ENCODE data around the gene CERS4.

The CERS4 gene

GRCh38 chr19:8168537-8168936, 40.6 kb upstream of the CERS4 start:
- H3K79me2 ChIP-seq (ENCODE audit: control insufficient read depth, insufficient read depth, low read length, poor library complexity) = no peaks in the 10 kb centered on the region
- H4K8ac ChIP-seq (ENCODE audit: low read depth, low read length) = no peak overlapping the region
- H2BK5ac ChIP-seq (ENCODE audit: low read depth, low read length, poor library complexity) = no peak overlapping the region
- H3K27me3 ChIP-seq (ENCODE audit: insufficient read depth, low read length) = no peaks in the 10 kb centered on the region
- no peak overlapping the region for H3K4ac ChIP-seq (ENCODE audit: low read depth, low read length)
- WGBS (ENCODE audit: extremely low coverage, insufficient coverage, insufficient read length) = no CpG with 5 or more reads among the region's 7 CpGs
- H2AFZ ChIP-seq (ENCODE audit: insufficient read depth, low read length, poor library complexity) = no peak overlapping the region
- no peak overlapping the region for H3K4me2 ChIP-seq (ENCODE audit: low read length)
- H3K18ac ChIP-seq (ENCODE audit: low read length) = no peak overlapping the region
- H3K27ac ChIP-seq (ENCODE audit: low read depth, low read length) = no peak overlapping the region
- DNase-seq = no peak
- no peak overlapping the region for H4K12ac ChIP-seq (ENCODE audit: low read depth, low read length)
- no peak overlapping the region for H2BK12ac ChIP-seq (ENCODE audit: low read length)
- no peak overlapping the region for H2AK5ac ChIP-seq (ENCODE audit: low read length)
- peaks cover 2 to 3% of the 10 kb centered on the region in 2 experiments for H3K4me1 ChIP-seq (ENCODE audit: control insufficient read depth in 1 of 2, insufficient read depth in 2 of 2, low read length in 2 of 2)
- H4K91ac ChIP-seq (ENCODE audit: low read depth, low read length) = no peak overlapping the region
- no peak overlapping the region for H3K23ac ChIP-seq (ENCODE audit: low read length)
- H3K14ac ChIP-seq (ENCODE audit: low read length) = no peak overlapping the region
- no peaks in the 10 kb centered on the region for H3K9me3 ChIP-seq (ENCODE audit: insufficient read depth, low read depth, low read length)
- no peaks in the 10 kb centered on the region for H3K79me1 ChIP-seq (ENCODE audit: low read length)
- H3K9ac ChIP-seq (ENCODE audit: low read length) = no peak overlapping the region
- H3K4me3 ChIP-seq (ENCODE audit: low read depth, low read length) = no peak overlapping the region
- no peaks in the 10 kb centered on the region for H3K36me3 ChIP-seq (ENCODE audit: control insufficient read depth in 1 of 2, insufficient read depth in 2 of 2, low read length in 2 of 2)
- H2BK120ac ChIP-seq (ENCODE audit: insufficient read depth, low read length, poor library complexity) = no peak overlapping the region

- Histone ChIP-seq H4K12ac (ENCODE audit: low read depth, low read length) (no peak overlapping the region), H4K91ac (ENCODE audit: low read depth, low read length) (no peak overlapping the region), H2AK5ac (ENCODE audit: low read length) (no peak overlapping the region), H2BK5ac (ENCODE audit: low read depth, low read length, poor library complexity) (no peak overlapping the region), H2BK120ac (ENCODE audit: insufficient read depth, low read length, poor library complexity) (no peak overlapping the region), H3K79me2 (ENCODE audit: control insufficient read depth, insufficient read depth, low read length, poor library complexity) (no peaks in the 10 kb centered on the region), H2BK12ac (ENCODE audit: low read length) (no peak overlapping the region), H3K4me1 (ENCODE audit: control insufficient read depth in 1 of 2, insufficient read depth in 2 of 2, low read length in 2 of 2) (no peaks in the 10 kb centered on the region), H3K36me3 (ENCODE audit: control insufficient read depth in 1 of 2, insufficient read depth in 2 of 2, low read length in 2 of 2) (no peaks in the 10 kb centered on the region), H2AFZ (ENCODE audit: insufficient read depth, low read length, poor library complexity) (no peak overlapping the region), H3K27ac (ENCODE audit: low read depth, low read length) (no peak overlapping the region), H3K14ac (ENCODE audit: low read length) (no peak overlapping the region), H3K27me3 (ENCODE audit: insufficient read depth, low read length) (no peaks in the 10 kb centered on the region), H3K23ac (ENCODE audit: low read length) (no peak overlapping the region), H3K79me1 (ENCODE audit: low read length) (no peaks in the 10 kb centered on the region), H3K4me2 (ENCODE audit: low read length) (no peak overlapping the region), H3K4me3 (ENCODE audit: low read depth, low read length) (no peak overlapping the region), H3K9ac (ENCODE audit: low read length) (no peak overlapping the region), H4K8ac (ENCODE audit: low read depth, low read length) (no peak overlapping the region), H3K4ac (ENCODE audit: low read depth, low read length) (no peak overlapping the region), H3K9me3 (ENCODE audit: insufficient read depth, low read depth, low read length) (no peaks in the 10 kb centered on the region), H3K18ac (ENCODE audit: low read length) (no peak overlapping the region)
- WGBS (ENCODE audit: extremely low coverage, insufficient coverage, insufficient read length) = no CpG with 5 or more reads among the region's 9 CpGs
- peak; percentile 52 to 71 for DNase-seq
These were observed 34.5 kb upstream of the CERS4 start for GRCh38 chr19:8174706-8175105.

- H3K9me3 ChIP-seq (ENCODE audit: insufficient read depth, low read depth, low read length) = no peaks in the 10 kb centered on the region
These were observed 29.2 kb upstream of the CERS4 start for GRCh38 chr19:8180018-8180417.

GRCh38 chr19:8184274-8184673, 24.9 kb upstream of the CERS4 start:
- Histone ChIP-seq H3K79me2 (ENCODE audit: control insufficient read depth, insufficient read depth, low read length, poor library complexity) (no peaks in the 10 kb centered on the region), H3K27ac (ENCODE audit: low read depth, low read length) (no peak overlapping the region), H3K9ac (ENCODE audit: low read length) (no peak overlapping the region), H3K23ac (ENCODE audit: low read length) (no peak overlapping the region), H3K79me1 (ENCODE audit: low read length) (no peaks in the 10 kb centered on the region), H4K12ac (ENCODE audit: low read depth, low read length) (no peak overlapping the region), H4K91ac (ENCODE audit: low read depth, low read length) (no peak overlapping the region), H3K18ac (ENCODE audit: low read length) (no peak overlapping the region), H2BK12ac (ENCODE audit: low read length) (no peak overlapping the region), H2BK120ac (ENCODE audit: insufficient read depth, low read length, poor library complexity) (no peak overlapping the region), H3K4ac (ENCODE audit: low read depth, low read length) (no peak overlapping the region), H2AK5ac (ENCODE audit: low read length) (no peak overlapping the region), H3K14ac (ENCODE audit: low read length) (no peak overlapping the region), H3K4me1 (ENCODE audit: control insufficient read depth in 1 of 2, insufficient read depth in 2 of 2, low read length in 2 of 2) (no peaks in the 10 kb centered on the region), H3K36me3 (ENCODE audit: control insufficient read depth in 1 of 2, insufficient read depth in 2 of 2, low read length in 2 of 2) (no peaks in the 10 kb centered on the region), H3K27me3 (ENCODE audit: insufficient read depth, low read length) (no peaks in the 10 kb centered on the region), H2BK5ac (ENCODE audit: low read depth, low read length, poor library complexity) (no peak overlapping the region), H3K4me2 (ENCODE audit: low read length) (no peak overlapping the region), H3K9me3 (ENCODE audit: insufficient read depth, low read depth, low read length) (no peaks in the 10 kb centered on the region), H3K4me3 (ENCODE audit: low read depth, low read length) (no peak overlapping the region), H4K8ac (ENCODE audit: low read depth, low read length) (no peak overlapping the region), H2AFZ (ENCODE audit: insufficient read depth, low read length, poor library complexity) (no peak overlapping the region)
- no peak for DNase-seq
- no CpG with 5 or more reads among the region's 9 CpGs for WGBS (ENCODE audit: extremely low coverage, insufficient coverage, insufficient read length)

More at GRCh38 chr19:8180018-8180417, 29.2 kb upstream of the CERS4 start:
- no peaks in the 10 kb centered on the region for H3K4me1 ChIP-seq (ENCODE audit: control insufficient read depth in 1 of 2, insufficient read depth in 2 of 2, low read length in 2 of 2)
- H3K14ac ChIP-seq (ENCODE audit: low read length) = no peak overlapping the region
- H3K79me2 ChIP-seq (ENCODE audit: control insufficient read depth, insufficient read depth, low read length, poor library complexity) = no peaks in the 10 kb centered on the region
- no peak overlapping the region for H2BK12ac ChIP-seq (ENCODE audit: low read length)
- no peak overlapping the region for H3K4ac ChIP-seq (ENCODE audit: low read depth, low read length)
- no peak overlapping the region for H3K23ac ChIP-seq (ENCODE audit: low read length)
- no peak overlapping the region for H3K18ac ChIP-seq (ENCODE audit: low read length)
- H3K27me3 ChIP-seq (ENCODE audit: insufficient read depth, low read length) = no peaks in the 10 kb centered on the region
- H4K8ac ChIP-seq (ENCODE audit: low read depth, low read length) = no peak overlapping the region
- H4K91ac ChIP-seq (ENCODE audit: low read depth, low read length) = no peak overlapping the region
- DNase-seq = no peak
- H4K12ac ChIP-seq (ENCODE audit: low read depth, low read length) = no peak overlapping the region
- H3K4me2 ChIP-seq (ENCODE audit: low read length) = no peak overlapping the region
- H2AK5ac ChIP-seq (ENCODE audit: low read length) = no peak overlapping the region
- H2BK120ac ChIP-seq (ENCODE audit: insufficient read depth, low read length, poor library complexity) = no peak overlapping the region
- no peak overlapping the region for H3K27ac ChIP-seq (ENCODE audit: low read depth, low read length)
- no peak overlapping the region for H2AFZ ChIP-seq (ENCODE audit: insufficient read depth, low read length, poor library complexity)
- no peaks in the 10 kb centered on the region for H3K79me1 ChIP-seq (ENCODE audit: low read length)
- H3K36me3 ChIP-seq (ENCODE audit: control insufficient read depth in 1 of 2, insufficient read depth in 2 of 2, low read length in 2 of 2) = no peaks in the 10 kb centered on the region
- H2BK5ac ChIP-seq (ENCODE audit: low read depth, low read length, poor library complexity) = no peak overlapping the region
- H3K9ac ChIP-seq (ENCODE audit: low read length) = no peak overlapping the region
- H3K4me3 ChIP-seq (ENCODE audit: low read depth, low read length) = no peak overlapping the region
- WGBS (ENCODE audit: extremely low coverage, insufficient coverage, insufficient read length) = no CpG with 5 or more reads among the region's 6 CpGs

All from trophoblast cell (in vitro differentiated cells and primary cell).